SK-N-SH treated with all-trans-retinoic acid at 6 μM for 48 hours (cell line): ENCODE measurements around the gene TSPAN10.

Source experiments
- ATAC-seq: fragments of 200-7000 bp; cut with Tn5 transposase; 3 replicates; pipeline ENCODE4 v1.9.1; 2020; ENCODE audit warnings: mild to moderate bottlenecking, moderate library complexity
- ARNTL ChIP-seq: fragments of 450-650 bp; formaldehyde crosslinking; IDR thresholded peaks from 2 replicates; pipeline ENCODE4 v1.5.0; 2020; ENCODE audit warnings: low read depth, mild to moderate bottlenecking, moderate library complexity, borderline replicate concordance
- BACH2 ChIP-seq: fragments of 250-450 bp; sonication (Bioruptor Pico); IDR thresholded peaks from 2 replicates; pipeline ENCODE4 v1.9.0; 2021; ENCODE audit warnings: mild to moderate bottlenecking, borderline replicate concordance
- CREB5 ChIP-seq: fragments of 250-450 bp; sonication (Bioruptor Pico); IDR thresholded peaks from 2 replicates; pipeline ENCODE4 v1.5.1; 2020; ENCODE audit warnings: low read depth, mild to moderate bottlenecking, moderate library complexity
- CSDC2 ChIP-seq: fragments of 250-450 bp; sonication (Bioruptor Pico); IDR thresholded peaks from 2 replicates; pipeline ENCODE4 v1.5.0; 2020; ENCODE audit warnings: mild to moderate bottlenecking, moderate library complexity
- CSRNP3 ChIP-seq: fragments of 250-450 bp; sonication (Bioruptor Pico); IDR thresholded peaks from 2 replicates; pipeline ENCODE4 v1.5.1; 2021; ENCODE audit warnings: mild to moderate bottlenecking, moderate library complexity
- ESRRG ChIP-seq: fragments of 250-450 bp; sonication (Bioruptor Pico); IDR thresholded peaks from 2 replicates; pipeline ENCODE4 v1.6.1; 2021; ENCODE audit warnings: mild to moderate bottlenecking
- GLIS3 ChIP-seq: fragments of 250-450 bp; sonication (Bioruptor Pico); IDR thresholded peaks from 2 replicates; pipeline ENCODE4 v1.5.0; 2020; ENCODE audit warnings: mild to moderate bottlenecking, moderate library complexity
- ISL1 ChIP-seq: fragments of 250-450 bp; sonication (Bioruptor Pico); IDR thresholded peaks from 2 replicates; pipeline ENCODE4 v2.1.2; 2022; ENCODE audit warnings: mild to moderate bottlenecking, moderate library complexity
- OSR1 ChIP-seq: fragments of 250-450 bp; sonication (Bioruptor Pico); IDR thresholded peaks from 2 replicates; pipeline ENCODE4 v1.8.0; 2022; ENCODE audit warnings: moderate library complexity, mild to moderate bottlenecking, inconsistent platforms
- PATZ1 ChIP-seq: fragments of 250-450 bp; sonication (Bioruptor Pico); IDR thresholded peaks from 2 replicates; pipeline ENCODE4 v1.8.0; 2020; ENCODE audit warnings: mild to moderate bottlenecking, moderate library complexity, borderline replicate concordance
- PPARA ChIP-seq: fragments of 250-450 bp; sonication (Bioruptor Pico); IDR thresholded peaks from 2 replicates; pipeline ENCODE4 v1.5.0; 2020; ENCODE audit warnings: mild to moderate bottlenecking, borderline replicate concordance
- RARB ChIP-seq: fragments of 250-450 bp; sonication (Bioruptor Pico); IDR thresholded peaks from 2 replicates; pipeline ENCODE4 v1.8.0; 2021; ENCODE audit warnings: mild to moderate bottlenecking, moderate library complexity
- SNAI2 ChIP-seq: fragments of 250-450 bp; sonication (Bioruptor Pico); IDR thresholded peaks from 2 replicates; pipeline ENCODE4 v1.5.0; 2020; ENCODE audit warnings: mild to moderate bottlenecking, moderate library complexity
- TCF4 ChIP-seq: fragments of 250-450 bp; sonication (Bioruptor Pico); IDR thresholded peaks from 2 replicates; pipeline ENCODE4 v1.8.0; 2021; ENCODE audit warnings: mild to moderate bottlenecking, moderate library complexity, borderline replicate concordance
- TOX ChIP-seq: fragments of 250-450 bp; sonication (Bioruptor Pico); IDR thresholded peaks from 2 replicates; pipeline ENCODE4 v1.8.0; 2021; ENCODE audit warnings: mild to moderate bottlenecking, moderate library complexity, borderline replicate concordance
- ZC3H10 ChIP-seq: fragments of 250-450 bp; sonication (Bioruptor Pico); IDR thresholded peaks from 2 replicates; pipeline ENCODE4 v1.5.1; 2021; ENCODE audit warnings: mild to moderate bottlenecking, moderate library complexity
- ZFP3 ChIP-seq: fragments of 250-450 bp; sonication (Bioruptor Pico); IDR thresholded peaks from 2 replicates; pipeline ENCODE4 v1.5.0; 2020; ENCODE audit warnings: mild to moderate bottlenecking, moderate library complexity
- ZNF70 ChIP-seq: fragments of 450-650 bp; formaldehyde crosslinking; IDR thresholded peaks from 2 replicates; pipeline ENCODE4 v1.5.0; 2020; ENCODE audit warnings: mild to moderate bottlenecking, moderate library complexity
- ZNF8 ChIP-seq: fragments of 450-650 bp; formaldehyde crosslinking; IDR thresholded peaks from 2 replicates; pipeline ENCODE4 v1.5.0; 2020; ENCODE audit warnings: mild to moderate bottlenecking, moderate library complexity
- TF ChIP-seq, protein P1 (sequence below): fragments of 250-450 bp; sonication (Bioruptor Pico); IDR thresholded peaks from 2 replicates; pipeline ENCODE4 v1.5.0; 2020; ENCODE audit warnings: mild to moderate bottlenecking, moderate library complexity
- TF ChIP-seq, protein P2 (sequence below): fragments of 250-450 bp; sonication (Bioruptor Pico); IDR thresholded peaks from 2 replicates; pipeline ENCODE4 v1.8.0; 2021; ENCODE audit warnings: low read depth, mild to moderate bottlenecking, moderate library complexity, borderline replicate concordance

TSPAN10 gene

DNA sequence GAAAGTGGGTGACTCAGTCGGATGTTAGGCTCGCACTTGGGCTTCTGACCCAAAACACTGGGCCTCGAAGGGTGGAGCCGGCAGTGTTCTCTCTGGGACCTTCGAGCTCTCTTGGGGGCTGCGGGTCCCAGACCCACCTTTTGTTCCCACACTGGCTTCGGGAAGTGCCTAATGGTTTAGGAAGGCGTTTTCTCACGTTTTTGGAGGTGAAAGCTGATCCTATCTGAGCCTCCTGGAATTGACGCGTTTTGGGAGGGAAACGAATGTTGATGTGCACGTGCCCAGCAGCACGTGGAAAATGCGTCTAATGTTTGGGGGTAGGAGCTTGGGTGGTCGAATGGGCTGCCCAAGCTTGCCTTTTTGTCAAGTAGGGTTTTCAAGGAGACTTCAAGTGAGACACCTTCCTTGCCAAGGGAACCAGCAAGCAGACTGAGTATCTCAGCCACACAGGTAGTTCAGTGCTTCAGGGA lies 47.5 kb downstream of the TSPAN10 start:
- ATAC-seq, result no peak; the same call in 1 of the 3 replicates
- no peak for TF ChIP-seq BACH2 (CRISPR knock-in tag)
- no peak for TF ChIP-seq CREB5 (CRISPR knock-in tag)
- TF ChIP-seq ZC3H10 (CRISPR knock-in tag), result no peak
- TF ChIP-seq TOX (CRISPR knock-in tag), result no peak
- TF ChIP-seq PPARA, result no peak
- no peak for TF ChIP-seq OSR1 (CRISPR knock-in tag)
- no peak for TF ChIP-seq ZNF70 (CRISPR knock-in tag)
- TF ChIP-seq ZFP3 (CRISPR knock-in tag), result no peak
- TF ChIP-seq, protein P1, sequence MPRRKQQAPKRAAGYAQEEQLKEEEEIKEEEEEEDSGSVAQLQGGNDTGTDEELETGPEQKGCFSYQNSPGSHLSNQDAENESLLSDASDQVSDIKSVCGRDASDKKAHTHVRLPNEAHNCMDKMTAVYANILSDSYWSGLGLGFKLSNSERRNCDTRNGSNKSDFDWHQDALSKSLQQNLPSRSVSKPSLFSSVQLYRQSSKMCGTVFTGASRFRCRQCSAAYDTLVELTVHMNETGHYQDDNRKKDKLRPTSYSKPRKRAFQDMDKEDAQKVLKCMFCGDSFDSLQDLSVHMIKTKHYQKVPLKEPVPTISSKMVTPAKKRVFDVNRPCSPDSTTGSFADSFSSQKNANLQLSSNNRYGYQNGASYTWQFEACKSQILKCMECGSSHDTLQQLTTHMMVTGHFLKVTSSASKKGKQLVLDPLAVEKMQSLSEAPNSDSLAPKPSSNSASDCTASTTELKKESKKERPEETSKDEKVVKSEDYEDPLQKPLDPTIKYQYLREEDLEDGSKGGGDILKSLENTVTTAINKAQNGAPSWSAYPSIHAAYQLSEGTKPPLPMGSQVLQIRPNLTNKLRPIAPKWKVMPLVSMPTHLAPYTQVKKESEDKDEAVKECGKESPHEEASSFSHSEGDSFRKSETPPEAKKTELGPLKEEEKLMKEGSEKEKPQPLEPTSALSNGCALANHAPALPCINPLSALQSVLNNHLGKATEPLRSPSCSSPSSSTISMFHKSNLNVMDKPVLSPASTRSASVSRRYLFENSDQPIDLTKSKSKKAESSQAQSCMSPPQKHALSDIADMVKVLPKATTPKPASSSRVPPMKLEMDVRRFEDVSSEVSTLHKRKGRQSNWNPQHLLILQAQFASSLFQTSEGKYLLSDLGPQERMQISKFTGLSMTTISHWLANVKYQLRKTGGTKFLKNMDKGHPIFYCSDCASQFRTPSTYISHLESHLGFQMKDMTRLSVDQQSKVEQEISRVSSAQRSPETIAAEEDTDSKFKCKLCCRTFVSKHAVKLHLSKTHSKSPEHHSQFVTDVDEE (CRISPR knock-in tag), result no peak
- TF ChIP-seq, all 23 proteins: peak for 0

DNA sequence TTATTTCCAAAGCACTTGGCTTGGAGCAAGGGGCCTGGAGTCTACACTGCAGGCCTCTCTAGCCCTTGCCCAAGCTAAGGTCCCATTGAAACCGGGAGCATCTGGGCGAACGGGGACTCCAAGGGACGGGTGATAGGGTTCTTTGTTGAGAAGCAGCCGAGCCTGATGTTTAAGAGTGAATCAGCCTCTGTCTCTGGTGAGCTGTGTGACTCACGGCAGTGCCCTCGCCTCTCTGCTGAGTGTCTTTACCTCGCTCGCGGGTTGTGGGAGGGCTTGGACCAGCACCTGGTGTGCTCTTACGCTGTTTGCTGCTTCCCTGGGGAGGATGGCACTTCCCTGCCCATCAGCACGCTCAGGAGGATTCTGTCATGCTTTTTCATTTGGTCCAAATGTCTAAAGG lies 48.1 kb downstream of the TSPAN10 start:
- ATAC-seq, result peak; percentile 11; the same call in 2 of the 3 replicates
- TF ChIP-seq PPARA, result no peak
- TF ChIP-seq TOX (CRISPR knock-in tag), result no peak
- no peak for TF ChIP-seq CSRNP3 (CRISPR knock-in tag)
- TF ChIP-seq PATZ1, result no peak
- TF ChIP-seq ZFP3 (CRISPR knock-in tag), result no peak
- TF ChIP-seq CREB5 (CRISPR knock-in tag), result no peak
- TF ChIP-seq, protein P2, sequence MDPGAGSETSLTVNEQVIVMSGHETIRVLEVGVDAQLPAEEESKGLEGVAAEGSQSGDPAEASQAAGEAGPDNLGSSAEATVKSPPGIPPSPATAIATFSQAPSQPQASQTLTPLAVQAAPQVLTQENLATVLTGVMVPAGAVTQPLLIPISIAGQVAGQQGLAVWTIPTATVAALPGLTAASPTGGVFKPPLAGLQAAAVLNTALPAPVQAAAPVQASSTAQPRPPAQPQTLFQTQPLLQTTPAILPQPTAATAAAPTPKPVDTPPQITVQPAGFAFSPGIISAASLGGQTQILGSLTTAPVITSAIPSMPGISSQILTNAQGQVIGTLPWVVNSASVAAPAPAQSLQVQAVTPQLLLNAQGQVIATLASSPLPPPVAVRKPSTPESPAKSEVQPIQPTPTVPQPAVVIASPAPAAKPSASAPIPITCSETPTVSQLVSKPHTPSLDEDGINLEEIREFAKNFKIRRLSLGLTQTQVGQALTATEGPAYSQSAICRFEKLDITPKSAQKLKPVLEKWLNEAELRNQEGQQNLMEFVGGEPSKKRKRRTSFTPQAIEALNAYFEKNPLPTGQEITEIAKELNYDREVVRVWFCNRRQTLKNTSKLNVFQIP, result no peak
- no peak for TF ChIP-seq ESRRG (CRISPR knock-in tag)
- TF ChIP-seq, protein P1 (CRISPR knock-in tag), result no peak
- no peak for TF ChIP-seq ZC3H10 (CRISPR knock-in tag)
- TF ChIP-seq ISL1 (CRISPR knock-in tag), result no peak
- no peak for TF ChIP-seq ZNF8 (CRISPR knock-in tag)
- TF ChIP-seq BACH2 (CRISPR knock-in tag), result no peak
- no peak for TF ChIP-seq GLIS3 (CRISPR knock-in tag)
- TF ChIP-seq CSDC2 (CRISPR knock-in tag), result no peak
- TF ChIP-seq TCF4 (CRISPR knock-in tag), result no peak
- no peak for TF ChIP-seq RARB (CRISPR knock-in tag)
- no peak for TF ChIP-seq SNAI2 (CRISPR knock-in tag)
- TF ChIP-seq ARNTL (CRISPR knock-in tag), result no peak
- no peak for TF ChIP-seq ZNF70 (CRISPR knock-in tag)
